8988T (cell line): Measurements from ENCODE around the gene HJV.
A peak's percentile ranks its signal among the peaks of the same experiment; 100 is the strongest.

Source experiments
- DNase-seq: peaks from one replicate; pipeline ENCODE4 v3.0.0; 2011

Gene HJV

DNA sequence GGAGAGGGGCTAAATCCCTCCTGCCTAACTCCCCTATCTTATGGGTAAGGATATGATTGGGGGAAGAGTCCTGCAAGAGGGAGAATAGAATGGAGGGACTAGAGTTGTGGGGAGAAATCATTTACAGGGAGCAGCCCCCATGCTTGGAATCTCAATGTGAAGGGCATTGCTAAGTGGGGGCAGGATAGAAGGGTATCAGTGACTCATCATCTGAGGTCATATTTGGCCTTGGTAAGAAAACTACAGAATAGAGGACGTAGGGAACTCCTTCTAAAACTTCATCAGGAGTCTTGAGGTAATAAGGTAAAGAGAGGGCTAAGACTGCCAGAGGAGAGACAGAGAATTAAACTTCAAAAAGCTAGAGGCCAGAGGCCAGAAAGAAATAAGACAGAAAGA, 487 bp downstream of the HJV start:
- no peak for DNase-seq

DNA sequence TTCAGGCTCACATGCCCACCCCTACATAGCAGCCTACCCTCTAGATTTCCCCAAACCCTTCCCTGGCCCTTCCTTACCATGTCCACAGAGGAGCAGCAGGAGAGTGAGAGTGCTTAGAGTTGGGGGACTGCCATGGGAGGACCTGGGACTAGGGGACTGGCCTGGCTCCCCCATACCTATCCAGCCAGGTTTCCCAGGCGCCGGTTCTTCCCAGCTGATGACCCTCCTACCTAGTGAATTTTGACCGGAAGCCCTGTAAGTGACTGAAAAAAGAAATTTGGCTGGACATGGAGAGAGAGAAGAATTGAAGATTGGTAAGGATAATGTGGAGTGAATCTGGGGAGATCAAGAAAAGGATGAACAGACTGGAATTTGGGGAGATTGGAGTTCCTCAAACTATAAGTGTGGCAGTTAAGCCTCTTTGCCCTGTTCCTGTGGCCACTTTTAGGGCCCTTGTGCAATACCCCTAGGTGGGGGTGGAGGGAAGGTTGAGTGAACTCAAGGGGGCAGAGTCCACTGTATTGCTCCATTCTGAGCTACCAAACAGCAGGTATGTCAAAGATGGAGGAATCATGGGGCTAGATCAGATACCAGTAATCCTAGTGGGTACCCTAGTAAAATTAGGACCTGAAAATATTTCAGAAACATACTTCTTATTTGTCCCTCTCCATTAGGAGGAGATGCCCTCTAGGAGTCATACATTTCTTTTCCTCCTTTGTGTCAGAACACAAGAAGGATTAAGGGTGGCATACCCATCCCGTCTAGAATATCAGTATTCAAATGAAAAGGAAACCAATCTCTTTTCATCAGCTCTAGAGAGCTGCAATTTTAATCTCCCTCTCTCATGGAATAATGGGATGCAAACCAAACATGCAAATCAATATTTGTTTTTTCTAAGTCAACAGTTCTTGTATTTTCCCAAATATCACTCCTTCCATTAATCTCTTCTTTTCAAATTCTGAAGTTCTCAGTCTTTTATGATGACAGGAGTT, 1.2 kb downstream of the HJV start:
- no peak for DNase-seq

DNA sequence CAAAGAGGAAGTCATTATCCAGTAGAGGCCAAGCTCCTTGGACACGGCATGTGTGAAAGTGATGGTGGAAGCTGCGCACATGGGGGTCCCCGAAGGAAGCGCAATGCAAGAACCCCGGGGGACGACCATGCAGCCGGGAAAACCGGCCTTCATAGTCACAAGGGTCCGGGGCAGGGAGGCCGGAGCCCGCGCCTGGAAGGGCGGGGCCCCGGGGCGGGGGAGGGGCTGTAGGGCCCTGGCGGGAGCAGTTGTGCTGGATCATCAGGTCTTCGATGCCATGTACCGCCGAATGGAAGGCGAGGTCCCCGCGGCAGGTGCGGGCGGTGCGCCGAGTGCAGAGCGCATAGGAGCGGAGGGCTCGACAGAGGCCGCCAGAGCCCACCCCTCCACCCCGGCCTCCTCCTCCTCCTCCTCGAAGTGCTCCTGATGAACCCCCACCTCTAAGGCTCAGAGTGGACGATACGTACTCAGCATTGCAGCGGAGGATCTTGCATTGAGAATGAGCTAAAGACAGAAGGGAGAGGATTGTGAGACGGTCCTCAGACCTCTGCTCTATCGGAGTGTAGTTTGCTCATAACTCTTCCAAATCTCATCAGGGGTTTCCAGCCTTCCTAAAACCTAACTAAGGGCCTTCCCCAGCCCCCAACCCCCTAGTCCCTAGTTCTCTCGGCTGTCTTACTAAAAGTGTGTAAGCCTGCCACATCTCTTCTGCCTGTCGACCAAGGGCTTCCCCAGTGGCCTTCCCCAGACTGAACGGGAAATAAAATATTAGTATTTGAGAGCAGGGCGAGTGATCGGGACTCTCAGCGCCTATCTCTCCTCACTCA, 2.1 kb downstream of the HJV start:
- no peak for DNase-seq

DNA sequence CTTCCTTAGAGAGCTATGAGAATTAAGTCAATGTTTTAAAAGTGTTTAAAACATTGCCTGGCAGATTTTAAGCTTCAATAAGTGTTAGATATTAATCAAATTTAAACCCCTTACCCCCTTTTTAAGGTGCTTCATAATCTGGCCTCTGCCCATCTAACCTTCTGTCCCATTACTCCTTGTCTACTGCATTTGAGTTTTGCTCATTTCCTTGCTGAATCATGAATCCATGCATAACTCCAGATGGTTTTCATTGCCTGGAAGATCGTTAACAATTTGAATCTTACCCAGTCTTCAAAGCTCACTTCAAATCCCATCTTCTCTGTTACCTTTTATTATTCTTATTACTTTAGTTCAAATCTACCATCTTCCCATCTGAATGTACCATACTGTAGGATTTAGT, 4.6 kb downstream of the HJV start:
- DNase-seq: no peak

DNA sequence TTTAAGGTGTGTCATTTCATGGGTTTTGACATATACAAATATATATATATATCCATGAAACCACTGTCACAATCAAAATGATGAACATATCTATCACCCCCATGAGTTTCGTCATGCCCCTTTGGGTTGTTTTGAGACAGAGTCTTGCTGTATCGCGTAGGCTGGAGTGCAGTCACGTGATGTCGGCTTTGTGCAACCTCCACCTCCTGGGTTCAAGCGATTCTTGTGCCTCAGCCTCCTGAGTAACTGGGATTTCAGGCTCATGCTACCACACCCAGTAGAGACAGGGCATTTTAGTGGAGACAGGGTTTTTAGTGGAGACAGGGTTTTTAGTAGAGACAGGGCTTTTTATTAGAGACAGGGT, 8.0 kb downstream of the HJV start:
- DNase-seq: no peak

DNA sequence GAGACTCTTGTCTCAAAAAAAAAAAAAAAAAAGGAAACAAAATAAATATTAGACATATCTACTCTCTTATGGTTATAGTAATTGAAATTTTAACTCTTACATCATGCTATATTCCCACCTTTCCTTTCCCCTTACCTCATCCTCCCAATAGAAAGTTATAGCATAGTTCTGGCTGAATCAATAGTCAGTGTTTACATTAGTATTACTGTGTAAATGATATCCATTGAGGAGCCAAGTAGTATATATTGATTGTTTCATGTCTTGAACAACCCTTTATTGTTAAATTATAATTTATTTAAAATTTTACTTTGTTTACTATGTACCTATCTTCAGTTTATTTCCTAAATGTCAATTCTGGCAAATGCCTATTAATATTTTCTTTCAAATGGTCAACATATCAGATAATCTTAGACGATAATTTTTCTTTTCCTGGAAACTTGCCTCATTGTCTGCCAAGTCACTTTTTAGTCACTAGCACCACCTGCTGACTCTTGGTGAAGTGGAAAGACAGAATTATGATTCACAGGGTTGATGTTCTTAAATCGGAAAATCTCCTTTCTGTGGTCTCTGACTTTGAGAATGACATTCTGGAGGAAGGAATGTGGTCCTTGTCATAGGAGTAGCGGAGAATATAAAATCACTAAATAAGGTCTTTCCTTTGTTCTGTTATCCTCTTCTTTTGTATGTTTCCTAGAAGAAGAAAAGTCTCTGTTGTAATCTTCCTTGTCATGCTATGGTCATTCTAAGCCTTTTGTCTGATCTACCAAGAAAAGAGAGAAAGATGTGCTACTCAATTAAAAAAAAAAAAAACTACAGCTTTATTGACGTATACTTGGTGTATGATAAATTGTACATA, 8.6 kb downstream of the HJV start:
- peak; percentile 34 for DNase-seq

DNA sequence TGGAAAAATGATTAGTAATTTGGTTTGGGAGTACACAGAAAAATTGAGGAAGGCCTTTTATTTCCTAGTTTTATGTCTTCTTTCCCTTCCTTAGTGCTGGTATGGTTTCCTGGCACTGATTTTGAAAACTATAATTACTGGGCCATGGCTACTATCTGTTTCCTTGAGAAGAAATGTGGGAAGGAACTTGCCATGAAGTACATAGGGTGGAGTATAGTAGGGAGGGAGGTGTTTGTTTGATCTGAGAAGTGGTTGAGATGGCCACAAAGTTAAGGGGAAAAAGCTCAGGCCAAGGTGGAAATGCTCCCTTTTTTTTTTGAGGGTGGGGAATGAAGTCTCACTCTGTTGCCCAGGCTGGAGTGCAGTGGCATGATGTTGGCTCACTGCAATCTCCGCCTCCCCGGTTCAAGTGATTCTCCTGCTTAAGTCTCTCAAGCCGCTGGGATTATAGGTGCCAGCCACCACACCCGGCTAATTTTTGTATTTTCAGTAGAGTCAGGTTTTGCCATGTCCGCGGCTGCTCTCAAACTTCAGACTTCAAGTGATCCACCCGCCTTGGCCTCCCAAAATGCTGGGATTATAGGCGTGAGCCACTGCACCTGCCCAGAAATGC, 11.3 kb downstream of the HJV start:
- no peak for DNase-seq

DNA sequence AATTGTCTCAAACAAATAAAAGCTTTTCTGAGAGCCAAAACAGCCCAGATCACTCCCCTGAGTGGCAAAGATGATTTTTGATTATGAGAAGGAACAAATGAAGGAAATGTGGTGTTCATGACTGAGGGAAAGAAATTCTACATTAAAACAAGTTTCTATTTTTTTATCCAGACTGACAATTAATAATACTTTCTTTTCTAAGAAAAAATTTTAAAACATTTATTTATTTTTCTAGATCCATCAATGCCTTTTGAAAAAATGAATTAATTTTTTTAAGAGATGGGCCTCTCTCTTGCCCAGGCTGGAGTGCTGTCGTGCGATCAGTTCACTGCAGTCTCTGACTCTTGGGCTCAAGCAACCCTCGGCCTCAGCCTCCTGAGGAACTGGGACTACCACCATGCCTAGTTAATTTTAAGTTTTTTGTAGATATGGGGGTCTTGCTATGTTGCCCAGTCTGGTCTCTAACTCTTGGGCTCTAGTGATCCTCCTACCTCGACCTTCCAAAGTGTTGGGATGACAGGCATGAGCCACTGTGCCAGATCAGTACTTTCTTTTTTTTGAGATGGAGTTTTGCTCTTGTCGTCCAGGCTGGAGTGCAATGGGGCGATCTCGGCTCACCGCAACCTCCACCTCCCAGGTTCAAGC, 13.9 kb downstream of the HJV start:
- DNase-seq: peak; percentile 37

DNA sequence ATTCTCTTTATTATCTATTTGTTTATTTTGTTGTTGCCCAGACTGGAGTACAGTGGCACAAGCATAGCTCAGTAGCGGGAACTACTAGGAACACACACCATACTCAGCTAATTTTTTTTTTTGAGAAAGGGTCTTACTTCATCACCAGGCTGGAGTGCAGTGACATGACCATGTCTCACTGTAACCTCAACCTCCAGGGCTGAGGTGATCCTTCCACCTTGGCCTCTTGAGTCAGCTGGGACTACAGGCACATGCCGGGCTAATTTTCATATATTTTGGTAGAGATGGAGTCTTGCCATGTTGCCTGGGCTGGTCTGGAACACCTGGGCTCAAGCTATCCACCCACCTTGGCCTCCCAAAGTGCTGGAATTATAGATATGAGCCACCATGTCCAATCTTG, 19.8 kb downstream of the HJV start:
- no peak for DNase-seq

DNA sequence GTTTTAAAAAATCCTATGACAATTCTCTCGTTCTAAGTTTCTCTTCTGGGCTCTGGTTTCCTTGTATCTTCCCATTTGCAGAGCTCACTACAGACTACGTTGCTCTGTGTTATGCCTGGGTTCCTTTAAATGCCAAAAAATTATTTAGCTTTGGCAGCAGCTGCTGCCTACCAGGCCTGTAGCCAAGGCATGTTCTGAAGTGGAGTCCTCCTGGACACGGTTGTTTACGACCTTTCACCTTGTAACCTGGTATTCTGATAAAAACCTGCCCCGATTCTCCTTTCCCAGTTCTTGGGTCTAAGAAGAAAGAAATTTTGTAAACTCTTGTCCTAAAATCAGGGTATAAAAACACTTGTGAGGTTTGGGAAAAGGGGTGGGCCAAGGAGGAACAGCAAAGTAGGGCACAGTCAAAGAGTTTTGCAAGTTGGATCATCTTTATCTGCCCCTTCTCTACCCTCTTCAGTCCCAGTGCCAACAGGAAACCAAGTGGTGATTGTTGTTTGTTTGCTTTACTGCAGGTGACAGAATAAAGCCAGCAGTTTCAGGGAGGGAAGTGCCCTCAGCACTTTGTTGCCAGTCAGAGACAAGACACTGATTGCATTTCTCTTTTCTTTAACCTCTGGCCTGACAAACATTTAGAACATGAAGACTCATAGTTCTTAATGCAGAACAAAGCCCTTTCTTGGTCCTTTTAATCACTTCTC, 22.1 kb downstream of the HJV start:
- no peak for DNase-seq

DNA sequence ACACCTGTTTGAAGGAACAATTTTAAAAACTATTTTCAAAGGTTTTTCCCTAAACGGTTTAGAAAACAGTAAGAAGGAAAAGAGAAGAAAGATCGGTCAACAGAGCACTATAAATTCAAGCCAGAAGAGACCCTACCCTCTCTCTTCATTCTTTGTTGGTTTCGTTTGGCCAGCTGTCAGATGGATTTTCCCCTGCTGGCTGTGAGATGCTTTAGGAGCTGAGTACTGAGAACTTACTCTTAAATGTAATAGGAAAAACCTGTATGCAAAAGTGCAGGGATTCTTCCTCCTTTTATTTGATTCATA, 23.9 kb downstream of the HJV start:
- DNase-seq: no peak

DNA sequence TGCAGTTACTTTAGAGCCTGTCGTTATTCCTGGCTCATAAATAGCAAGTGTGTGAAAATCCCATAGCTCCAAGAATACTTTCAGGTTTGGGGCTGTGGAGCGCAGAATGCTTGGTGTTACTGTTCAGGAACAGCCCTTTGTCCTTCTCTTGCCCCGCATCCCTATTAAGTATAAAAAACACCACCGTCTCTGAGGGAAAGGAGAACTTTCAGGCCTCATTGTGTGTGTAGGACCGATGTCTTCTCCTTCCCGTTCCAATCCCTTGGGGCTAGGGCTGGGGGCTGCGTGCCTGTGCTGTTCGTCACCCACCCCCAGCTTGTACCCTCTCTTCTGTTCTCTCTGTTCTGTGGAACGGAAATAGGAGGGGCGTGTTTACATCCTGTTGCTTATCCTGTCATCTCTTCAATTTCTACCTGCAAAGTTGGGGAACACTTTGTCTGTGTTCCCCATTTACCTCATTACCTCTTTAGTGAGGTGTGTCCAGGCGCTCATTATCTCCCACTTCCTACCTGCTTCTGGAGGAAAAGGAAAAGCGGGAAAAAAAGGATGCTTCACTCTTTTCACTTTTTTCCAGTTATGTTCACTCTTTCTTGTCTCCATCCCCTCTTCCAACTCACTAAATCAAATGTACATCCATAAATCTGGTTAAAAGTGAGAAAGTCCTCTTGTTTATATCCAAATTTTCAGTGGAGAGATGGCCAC, 24.4 kb downstream of the HJV start:
- DNase-seq: no peak

DNA sequence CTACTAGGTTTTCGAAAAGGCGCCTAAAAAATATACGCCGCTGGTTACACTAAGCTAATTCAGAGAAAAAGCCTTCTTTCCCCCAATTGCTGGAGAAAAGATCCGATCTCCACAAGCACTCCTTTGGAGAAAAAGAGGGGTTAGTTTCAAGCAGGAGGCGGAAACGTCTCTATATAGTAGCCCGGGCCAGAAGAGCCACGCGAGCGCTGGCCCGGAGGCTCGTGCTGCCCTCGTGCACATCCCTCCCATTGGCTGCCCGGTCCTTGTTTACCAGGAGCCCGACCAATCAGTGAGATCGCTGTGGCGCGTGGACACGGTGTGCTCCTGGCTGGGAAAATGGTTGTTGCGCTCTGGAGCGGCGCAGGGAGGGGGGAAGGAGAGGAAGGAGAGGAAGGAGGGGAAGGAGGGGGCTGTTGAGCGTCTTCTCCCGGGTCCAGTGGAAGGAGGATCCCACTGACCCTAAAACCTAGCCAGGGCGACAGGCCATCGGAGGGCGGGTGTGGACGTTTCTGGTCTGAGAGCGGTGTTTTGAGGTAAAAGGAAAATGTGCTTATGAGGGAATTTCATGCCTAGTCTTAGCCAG, 25.0 kb downstream of the HJV start, which contains the start of gene TXNIP:
Gene TXNIP (minus strand): TSS at position 147 of the 583 bp plus-strand sequence. CDS start 313 bp downstream, outside the sequence.
- DNase-seq: peak; percentile 89

DNA sequence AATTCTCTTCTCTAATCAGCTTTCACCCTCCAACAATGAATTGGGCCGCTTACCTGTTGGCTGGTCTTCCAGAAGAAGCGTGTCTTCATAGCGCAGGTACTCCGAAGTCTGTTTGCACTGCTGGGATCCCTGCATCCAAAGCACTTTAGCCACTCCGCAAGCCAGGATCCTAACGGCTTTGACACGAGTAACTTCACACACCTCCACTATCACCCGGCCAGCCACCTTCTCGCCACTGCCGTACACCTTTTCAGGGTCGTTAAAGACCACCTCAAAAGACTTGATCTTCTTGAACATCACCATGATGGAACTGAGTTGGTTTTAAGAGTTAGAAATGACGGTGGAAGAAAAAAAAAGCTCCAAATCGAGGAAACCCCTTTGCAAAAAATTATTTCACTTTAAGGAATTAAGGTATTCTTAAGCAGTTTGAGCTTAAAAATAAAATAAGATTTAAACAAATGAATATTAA, 25.5 kb downstream of the HJV start:
- no peak for DNase-seq

DNA sequence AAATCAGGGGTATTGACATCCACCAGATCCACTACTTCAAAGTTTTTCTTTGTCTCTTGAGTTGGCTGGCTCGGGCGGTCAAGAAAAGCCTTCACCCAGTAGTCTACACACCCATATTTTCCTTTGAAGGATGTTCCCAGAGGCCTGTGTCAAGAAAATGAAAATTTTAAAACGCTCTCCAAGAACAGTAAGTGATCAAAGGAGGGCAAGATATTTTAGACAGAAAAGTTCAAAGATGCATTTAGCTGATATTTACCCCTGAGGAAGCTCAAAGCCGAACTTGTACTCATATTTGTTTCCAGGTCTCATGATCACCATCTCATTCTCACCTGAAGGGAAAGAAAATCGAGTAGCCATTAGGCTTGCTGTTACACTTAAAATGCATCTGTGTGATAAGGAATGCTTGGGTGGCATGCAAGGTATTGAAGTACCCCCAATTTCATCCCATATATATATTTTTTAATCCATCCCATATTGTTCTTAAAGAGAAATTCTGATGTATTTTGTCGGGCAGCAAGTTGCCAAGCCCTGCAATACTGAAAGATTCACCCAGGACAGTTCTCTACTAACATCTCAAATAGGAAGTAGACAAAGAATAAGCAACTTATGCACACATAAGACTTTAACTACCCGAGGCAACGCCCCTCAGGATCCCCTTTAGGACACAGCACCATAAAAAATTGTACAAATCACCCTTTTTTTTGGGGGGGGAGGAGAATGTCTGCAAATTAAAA, 26.2 kb downstream of the HJV start:
- DNase-seq: no peak

DNA sequence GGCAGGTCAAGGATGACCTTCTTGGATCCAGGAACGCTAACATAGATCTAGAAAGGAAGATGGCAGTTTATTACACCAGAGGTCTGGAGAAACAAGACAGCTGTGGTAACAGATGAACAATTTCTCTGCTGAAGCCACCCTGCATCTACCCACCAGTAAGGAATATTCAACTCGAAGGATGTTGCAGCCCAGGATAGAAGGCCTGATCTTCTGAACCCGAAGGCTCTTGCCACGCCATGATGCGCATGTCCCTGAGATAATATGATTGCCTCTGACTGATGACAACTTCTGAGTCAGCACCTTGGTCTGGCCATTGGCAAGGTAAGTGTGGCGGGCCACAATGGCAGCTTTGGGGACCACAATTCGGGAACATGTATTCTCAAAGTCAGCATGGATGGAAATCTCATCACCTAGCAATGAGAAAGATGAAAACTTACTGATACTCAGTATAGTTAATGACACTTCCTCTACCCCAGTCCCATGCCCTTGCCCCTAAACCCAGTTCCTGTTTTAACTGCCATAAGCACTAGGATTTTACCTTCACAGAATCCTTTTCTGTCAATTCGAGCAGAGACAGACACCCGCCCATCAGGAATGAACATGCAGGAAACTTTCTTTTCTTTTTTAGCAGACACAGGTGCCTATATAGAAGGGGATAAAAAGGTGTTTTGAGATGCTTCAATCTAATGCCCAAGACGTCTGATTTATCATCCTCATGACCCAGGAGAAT, 27.0 kb downstream of the HJV start:
- no peak for DNase-seq

DNA sequence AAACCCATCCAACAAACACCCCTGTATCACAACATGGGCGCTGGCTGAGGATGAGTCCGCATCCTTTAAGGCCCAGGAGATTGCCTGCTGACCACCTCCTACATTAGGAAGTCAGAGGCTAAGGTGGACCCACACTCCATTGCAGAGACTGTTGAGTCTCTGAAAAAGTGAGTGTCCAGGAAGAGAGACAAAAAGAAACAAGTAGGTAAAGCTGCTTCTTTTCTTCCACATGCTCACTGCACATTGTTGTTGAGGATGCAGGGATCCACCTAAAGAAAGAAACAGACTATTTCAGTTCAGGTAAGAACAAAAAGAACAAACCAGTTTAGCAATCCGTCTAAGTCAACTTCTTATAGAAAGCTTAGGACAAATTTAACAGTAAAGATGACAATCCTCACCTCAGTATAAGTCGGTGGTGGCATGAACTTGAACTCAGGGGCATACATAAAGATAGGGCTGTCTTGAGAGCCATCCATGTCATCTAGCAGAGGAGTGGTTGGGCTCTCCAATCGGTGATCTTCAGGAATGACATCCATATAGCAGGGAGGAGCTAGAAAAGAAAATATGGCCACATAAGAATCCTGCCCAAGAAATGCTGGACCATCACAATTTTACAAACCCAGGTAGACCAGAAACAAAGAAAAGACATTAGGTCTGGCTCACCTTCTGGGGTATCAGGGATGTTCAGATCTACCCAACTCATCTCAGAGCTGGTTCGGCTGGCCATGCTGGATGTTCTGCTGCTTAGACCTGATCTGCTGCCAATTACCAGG, 27.7 kb downstream of the HJV start:
- DNase-seq: no peak
